A549 (cell line): Measurements from ENCODE around the gene MRPL30. TPM values are rescaled to one million over a fixed set of nuclear protein-coding genes. Genes with fewer than 3 reads are reported as not detected.

Source experiments
- ATAC-seq, 2 experiments: fragments of 200-7000 bp in 1 of 2; fragments of >200 bp in 1 of 2; cut with Nextera tagmentation in 1 of 2; cut with Tn5 transposase in 1 of 2; 3 replicates each; pipeline versions ENCODE4 v1.8.0 to v1.9.1; 2018 to 2020; ENCODE audit warnings: mild to moderate bottlenecking in 1 of 2, moderate library complexity in 1 of 2
- CTCF ChIA-PET: fragments of 300-600 bp; sonication (Branson Sonifier 250); formaldehyde crosslinking; extraction: SDS; loops from one replicate; lab custom pipeline; 2021; ENCODE audit warnings: antibody characterized with exemption, inconsistent platforms; lab: Yijun Ruan, JAX
- POLR2A ChIA-PET: fragments of 350-600 bp; formaldehyde crosslinking; extraction: SDS; loops from one replicate; lab custom pipeline; 2021; ENCODE audit warnings: antibody characterized with exemption, inconsistent platforms; lab: Yijun Ruan, JAX
- DNase-seq, 2 experiments: peaks; one replicate each; pipeline versions ENCODE4 v3.0.0 to v3.0.0-alpha.2; 2011 to 2016; ENCODE audit warnings: low read depth in 1 of 2, low spot score in 1 of 2
- FAIRE-seq: peaks from 2 replicates; lab custom pipeline; 2011; peaks lifted over from hg19 to GRCh38; lab: Jason Lieb, UNC
- H3K27ac ChIP-seq, 2 experiments: fragments of >200 bp; sonication (Bioruptor Twin); formaldehyde crosslinking; 3 replicates each; pipeline ENCODE4 v1.5.1; 2016 to 2017
- H3K4me1 ChIP-seq: fragments of >200 bp; sonication (Bioruptor Twin); formaldehyde crosslinking; 3 replicates; pipeline ENCODE4 v1.6.1; 2016
- H3K4me2 ChIP-seq: fragments of >200 bp; sonication (Bioruptor Twin); formaldehyde crosslinking; 3 replicates; pipeline ENCODE4 v1.6.1; 2016
- H3K4me3 ChIP-seq: fragments of >200 bp; sonication (Bioruptor Twin); formaldehyde crosslinking; 3 replicates; pipeline ENCODE4 v1.5.1; 2016
- H3K9me3 ChIP-seq: fragments of >200 bp; sonication (Bioruptor Twin); formaldehyde crosslinking; 3 replicates; pipeline ENCODE4 v1.6.1; 2016
- CBX2 ChIP-seq: fragments of 200-600 bp; sonication (generic); IDR thresholded peaks from 2 replicates; pipeline ENCODE4 v1.6.1; 2016; ENCODE audit warnings: low read depth, mild to moderate bottlenecking, borderline replicate concordance
- EHF ChIP-seq: fragments of 250-450 bp; sonication (Bioruptor Pico); IDR thresholded peaks from 2 replicates; pipeline ENCODE4 v1.5.0; 2020; ENCODE audit warnings: mild to moderate bottlenecking
- EHMT2 ChIP-seq: fragments of 200-600 bp; sonication (generic); IDR thresholded peaks from 2 replicates; pipeline ENCODE4 v1.6.1; 2016; ENCODE audit warnings: antibody characterized with exemption, low read depth, mild to moderate bottlenecking, moderate library complexity
- FOXS1 ChIP-seq: fragments of 250-450 bp; sonication (Bioruptor Pico); IDR thresholded peaks from 2 replicates; pipeline ENCODE4 v1.5.0; 2020; ENCODE audit warnings: mild to moderate bottlenecking, moderate library complexity
- HOXA7 ChIP-seq: fragments of 250-450 bp; sonication (Bioruptor Pico); IDR thresholded peaks from 2 replicates; pipeline ENCODE4 v1.5.0; 2020; ENCODE audit warnings: mild to moderate bottlenecking, moderate library complexity
- HOXB13 ChIP-seq: fragments of 250-450 bp; sonication (Bioruptor Pico); IDR thresholded peaks from 2 replicates; pipeline ENCODE4 v1.5.0; 2020; ENCODE audit warnings: low read depth, mild to moderate bottlenecking, moderate library complexity
- JUNB ChIP-seq: fragments of >200 bp; sonication (Bioruptor Twin); formaldehyde crosslinking; IDR thresholded peaks from 2 replicates; pipeline ENCODE4 v1.6.1; 2016
- MAFK ChIP-seq: fragments of 450-650 bp; IDR thresholded peaks from 2 replicates; pipeline ENCODE4 v1.6.1; 2014; ENCODE audit not compliant: partially characterized antibody
- NPAS2 ChIP-seq: fragments of 250-450 bp; sonication (Bioruptor Pico); IDR thresholded peaks from 2 replicates; pipeline ENCODE4 v1.8.0; 2022; ENCODE audit warnings: mild to moderate bottlenecking, moderate library complexity, borderline replicate concordance
- NR3C1 ChIP-seq: fragments of >200 bp; sonication (Bioruptor Twin); formaldehyde crosslinking; IDR thresholded peaks from 3 replicates; pipeline ENCODE4 v1.6.1; 2017
- POLR2A ChIP-seq: IDR thresholded peaks from 2 replicates; pipeline ENCODE4 v1.6.1; 2012; ENCODE audit warnings: mild to moderate bottlenecking, low read length
- RAD21 ChIP-seq, 2 experiments: fragments of >200 bp in 1 of 2; sonication (Bioruptor Twin) in 1 of 2; formaldehyde crosslinking in 1 of 2; IDR thresholded peaks in 1 of 2; conservative IDR thresholded peaks in 1 of 2; 2 replicates in 1 of 2; 3 replicates in 1 of 2; pipeline ENCODE4 v1.6.1; 2012 to 2018; ENCODE audit warnings: inconsistent platforms in 1 of 2
- RARB ChIP-seq: fragments of 250-450 bp; sonication (Bioruptor Pico); IDR thresholded peaks from 2 replicates; pipeline ENCODE4 v1.8.0; 2021; ENCODE audit warnings: mild to moderate bottlenecking, moderate library complexity
- RCOR1 ChIP-seq: fragments of 150-350 bp; IDR thresholded peaks from 2 replicates; pipeline ENCODE4 v1.6.1; 2014; ENCODE audit warnings: antibody characterized with exemption, low read length, low read depth
- RFX5 ChIP-seq: fragments of 450-650 bp; IDR thresholded peaks from 2 replicates; pipeline ENCODE4 v1.7.1; 2014; ENCODE audit warnings: antibody characterized with exemption, mild to moderate bottlenecking, moderate library complexity
- SMC3 ChIP-seq: fragments of >200 bp; sonication (Bioruptor Twin); formaldehyde crosslinking; IDR thresholded peaks from 3 replicates; pipeline ENCODE4 v1.6.1; 2018; ENCODE audit warnings: inconsistent platforms
- ZNF302 ChIP-seq: fragments of 250-450 bp; sonication (Bioruptor Pico); IDR thresholded peaks from 2 replicates; pipeline ENCODE4 v1.9.0; 2021; ENCODE audit warnings: inconsistent platforms, mild to moderate bottlenecking, moderate library complexity
- WGBS: methylation state at CpG from one replicate; pipeline ENCODE4 v1.1.6; 2017; ENCODE audit errors: missing lambda C conversion rate; 5-methylcytosine and 5-hydroxymethylcytosine counted together
- polyA plus RNA-seq, 4 experiments: library from polyadenylated mRNA; depleted of rRNA in 3 of 4; stranded (reverse); fragments of >200 nt; fragmentation: RNase III in 1 of 4; extraction: RNeasy Plus Mini Kit Qiagen cat#74134 plus additional on column Dnase treatment in 1 of 4; gene quantifications; 2 replicates in 3 of 4; 3 replicates in 1 of 4; pipeline ENCODE4 v1.2.3, GENCODE V29; 2011 to 2017
- TF ChIP-seq, protein P1 (sequence below): fragments of >200 bp; sonication (Bioruptor Twin); formaldehyde crosslinking; IDR thresholded peaks from 3 replicates; pipeline ENCODE4 v1.5.1; 2016
- TF ChIP-seq, protein P2 (sequence below): fragments of 200-600 bp; sonication (generic); IDR thresholded peaks from 2 replicates; pipeline ENCODE4 v1.6.1; 2016; ENCODE audit warnings: antibody characterized with exemption, mild to moderate bottlenecking, moderate library complexity
- TF ChIP-seq, protein P3 (sequence below): fragments of 250-450 bp; sonication (Bioruptor Pico); IDR thresholded peaks from 2 replicates; pipeline ENCODE4 v1.5.0; 2021; ENCODE audit warnings: mild to moderate bottlenecking, moderate library complexity, borderline replicate concordance

The MRPL30 gene
- polyA plus RNA-seq, 2 of the 4 experiments (the other 2 are of a cell fraction), result 40.0 to 43.5 TPM

DNA sequence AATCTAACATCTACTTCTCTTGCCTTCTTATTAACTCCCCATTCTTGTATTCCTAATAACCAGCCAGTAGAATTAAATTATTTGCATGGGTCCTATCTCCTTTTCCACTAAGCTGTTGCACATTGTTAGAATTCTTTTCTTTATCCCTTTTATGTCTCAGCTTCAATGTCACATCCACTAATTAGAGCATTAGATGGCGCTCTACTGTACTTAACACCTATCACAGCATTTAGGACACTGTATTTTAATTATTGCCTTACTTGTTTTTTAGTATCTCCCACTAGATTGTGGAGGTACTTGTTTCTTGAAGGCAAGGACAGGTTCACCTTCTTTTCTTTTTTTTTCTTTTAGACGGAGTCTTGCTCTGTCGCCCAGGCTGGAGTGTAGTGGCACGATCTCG is 22.4 kb upstream of the MRPL30 start (continued):
- TF ChIP-seq MAFK, result no peak
- TF ChIP-seq POLR2A, result no peak
- TF ChIP-seq, protein P1, sequence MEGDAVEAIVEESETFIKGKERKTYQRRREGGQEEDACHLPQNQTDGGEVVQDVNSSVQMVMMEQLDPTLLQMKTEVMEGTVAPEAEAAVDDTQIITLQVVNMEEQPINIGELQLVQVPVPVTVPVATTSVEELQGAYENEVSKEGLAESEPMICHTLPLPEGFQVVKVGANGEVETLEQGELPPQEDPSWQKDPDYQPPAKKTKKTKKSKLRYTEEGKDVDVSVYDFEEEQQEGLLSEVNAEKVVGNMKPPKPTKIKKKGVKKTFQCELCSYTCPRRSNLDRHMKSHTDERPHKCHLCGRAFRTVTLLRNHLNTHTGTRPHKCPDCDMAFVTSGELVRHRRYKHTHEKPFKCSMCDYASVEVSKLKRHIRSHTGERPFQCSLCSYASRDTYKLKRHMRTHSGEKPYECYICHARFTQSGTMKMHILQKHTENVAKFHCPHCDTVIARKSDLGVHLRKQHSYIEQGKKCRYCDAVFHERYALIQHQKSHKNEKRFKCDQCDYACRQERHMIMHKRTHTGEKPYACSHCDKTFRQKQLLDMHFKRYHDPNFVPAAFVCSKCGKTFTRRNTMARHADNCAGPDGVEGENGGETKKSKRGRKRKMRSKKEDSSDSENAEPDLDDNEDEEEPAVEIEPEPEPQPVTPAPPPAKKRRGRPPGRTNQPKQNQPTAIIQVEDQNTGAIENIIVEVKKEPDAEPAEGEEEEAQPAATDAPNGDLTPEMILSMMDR, result no peak
- no peak for TF ChIP-seq RARB (CRISPR knock-in tag)
- no peak for TF ChIP-seq ZNF302
- no peak for TF ChIP-seq EHMT2

DNA sequence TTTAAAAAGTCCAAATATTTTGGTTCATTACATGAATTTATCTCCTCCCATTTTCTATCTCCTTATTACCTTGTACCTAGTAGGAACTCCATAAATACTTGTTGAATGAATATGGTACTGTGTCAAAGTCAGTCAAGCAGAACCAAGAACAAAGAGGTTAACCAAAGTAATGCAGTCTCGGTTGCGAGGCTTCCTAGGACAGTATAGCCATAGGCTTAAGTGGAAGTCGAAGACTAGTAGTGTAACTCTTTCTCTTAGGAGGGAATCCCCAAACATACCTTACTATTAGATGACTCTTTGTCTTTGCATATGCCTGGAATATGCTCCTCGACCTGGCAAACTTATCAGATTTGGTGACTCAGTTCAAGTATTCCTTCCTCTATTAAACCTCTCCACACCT is 21.4 kb upstream of the MRPL30 start:
- WGBS, result 82% methylated on average over 4 of the region's 4 CpGs
- no peaks in the 10 kb centered on the region for H3K9me3 ChIP-seq
- DNase-seq (no peak), ATAC-seq (no peak), FAIRE-seq (no peak)
- no peak overlapping the region for H3K27ac ChIP-seq
- H3K4me1 ChIP-seq, result peaks cover 4% of the 10 kb centered on the region; the same call in 1 of the 3 replicates
- ChIA-PET CTCF (no interaction called here), POLR2A (no interaction called here)
- no peak overlapping the region for H3K4me3 ChIP-seq
- TF ChIP-seq RCOR1, result no peak
- no peak for TF ChIP-seq CBX2
- TF ChIP-seq RAD21 (conservative IDR thresholded peaks at IDR 0.05 in 1 of 2, IDR thresholded peaks at IDR 0.05 in 1 of 2), result no peak
- no peak for TF ChIP-seq NR3C1
- TF ChIP-seq, protein P2, sequence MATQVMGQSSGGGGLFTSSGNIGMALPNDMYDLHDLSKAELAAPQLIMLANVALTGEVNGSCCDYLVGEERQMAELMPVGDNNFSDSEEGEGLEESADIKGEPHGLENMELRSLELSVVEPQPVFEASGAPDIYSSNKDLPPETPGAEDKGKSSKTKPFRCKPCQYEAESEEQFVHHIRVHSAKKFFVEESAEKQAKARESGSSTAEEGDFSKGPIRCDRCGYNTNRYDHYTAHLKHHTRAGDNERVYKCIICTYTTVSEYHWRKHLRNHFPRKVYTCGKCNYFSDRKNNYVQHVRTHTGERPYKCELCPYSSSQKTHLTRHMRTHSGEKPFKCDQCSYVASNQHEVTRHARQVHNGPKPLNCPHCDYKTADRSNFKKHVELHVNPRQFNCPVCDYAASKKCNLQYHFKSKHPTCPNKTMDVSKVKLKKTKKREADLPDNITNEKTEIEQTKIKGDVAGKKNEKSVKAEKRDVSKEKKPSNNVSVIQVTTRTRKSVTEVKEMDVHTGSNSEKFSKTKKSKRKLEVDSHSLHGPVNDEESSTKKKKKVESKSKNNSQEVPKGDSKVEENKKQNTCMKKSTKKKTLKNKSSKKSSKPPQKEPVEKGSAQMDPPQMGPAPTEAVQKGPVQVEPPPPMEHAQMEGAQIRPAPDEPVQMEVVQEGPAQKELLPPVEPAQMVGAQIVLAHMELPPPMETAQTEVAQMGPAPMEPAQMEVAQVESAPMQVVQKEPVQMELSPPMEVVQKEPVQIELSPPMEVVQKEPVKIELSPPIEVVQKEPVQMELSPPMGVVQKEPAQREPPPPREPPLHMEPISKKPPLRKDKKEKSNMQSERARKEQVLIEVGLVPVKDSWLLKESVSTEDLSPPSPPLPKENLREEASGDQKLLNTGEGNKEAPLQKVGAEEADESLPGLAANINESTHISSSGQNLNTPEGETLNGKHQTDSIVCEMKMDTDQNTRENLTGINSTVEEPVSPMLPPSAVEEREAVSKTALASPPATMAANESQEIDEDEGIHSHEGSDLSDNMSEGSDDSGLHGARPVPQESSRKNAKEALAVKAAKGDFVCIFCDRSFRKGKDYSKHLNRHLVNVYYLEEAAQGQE, result no peak
- no peak for TF ChIP-seq RFX5
- no peak for TF ChIP-seq SMC3
- TF ChIP-seq, protein P3, sequence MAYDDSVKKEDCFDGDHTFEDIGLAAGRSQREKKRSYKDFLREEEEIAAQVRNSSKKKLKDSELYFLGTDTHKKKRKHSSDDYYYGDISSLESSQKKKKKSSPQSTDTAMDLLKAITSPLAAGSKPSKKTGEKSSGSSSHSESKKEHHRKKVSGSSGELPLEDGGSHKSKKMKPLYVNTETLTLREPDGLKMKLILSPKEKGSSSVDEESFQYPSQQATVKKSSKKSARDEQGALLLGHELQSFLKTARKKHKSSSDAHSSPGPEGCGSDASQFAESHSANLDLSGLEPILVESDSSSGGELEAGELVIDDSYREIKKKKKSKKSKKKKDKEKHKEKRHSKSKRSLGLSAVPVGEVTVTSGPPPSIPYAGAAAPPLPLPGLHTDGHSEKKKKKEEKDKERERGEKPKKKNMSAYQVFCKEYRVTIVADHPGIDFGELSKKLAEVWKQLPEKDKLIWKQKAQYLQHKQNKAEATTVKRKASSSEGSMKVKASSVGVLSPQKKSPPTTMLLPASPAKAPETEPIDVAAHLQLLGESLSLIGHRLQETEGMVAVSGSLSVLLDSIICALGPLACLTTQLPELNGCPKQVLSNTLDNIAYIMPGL (CRISPR knock-in tag), result no peak
- no peak for TF ChIP-seq HOXA7 (CRISPR knock-in tag)
- no peak for TF ChIP-seq JUNB
- TF ChIP-seq EHF (CRISPR knock-in tag), result no peak
- no peak for TF ChIP-seq HOXB13 (CRISPR knock-in tag)
- TF ChIP-seq NPAS2 (CRISPR knock-in tag), result no peak
- no peak for TF ChIP-seq FOXS1 (CRISPR knock-in tag)
- H3K4me2 ChIP-seq, result no peak overlapping the region
